B cell (primary cell): Measurements from ENCODE around the gene NT5DC4. TPM values are rescaled to one million over a fixed set of nuclear protein-coding genes. Genes with fewer than 3 reads are reported as not detected.

ENCODE experiments used
- ATAC-seq: fragments of 200-7000 bp; cut with Tn5 transposase; one replicate; pipeline ENCODE4 v1.10.0; 2021; ENCODE audit warnings: low read depth, mild to moderate bottlenecking, moderate number of reproducible peaks, moderate library complexity
- CTCF ChIA-PET: fragments of 350-600 bp; sonication (Branson Sonifier 250); formaldehyde crosslinking; loops from one replicate; lab custom pipeline; 2021; ENCODE audit warnings: antibody characterized with exemption, inconsistent platforms; lab: Charles Lee
- POLR2A ChIA-PET: fragments of 350-600 bp; sonication (Branson Sonifier 250); formaldehyde crosslinking; loops from one replicate; lab custom pipeline; 2021; ENCODE audit warnings: antibody characterized with exemption; lab: Charles Lee
- DNase-seq: peaks from one replicate; pipeline ENCODE4 v3.0.0; 2013
- H2AFZ ChIP-seq: 2 replicates; pipeline ENCODE4 v1.6.1; 2012; ENCODE audit warnings: mild to moderate bottlenecking, low read depth, low read length; ENCODE audit not compliant: insufficient read depth, poor library complexity, severe bottlenecking
- H3K27ac ChIP-seq, 2 donors: 1 replicate in 1 of 2; 2 replicates in 1 of 2; pipeline ENCODE4 v1.5.1; 2012 to 2013; ENCODE audit warnings: low read length in 2 of 2, mild to moderate bottlenecking in 2 of 2, moderate library complexity in 1 of 2
- H3K27me3 ChIP-seq, 4 experiments: fragments of 200-600 bp in 1 of 4; sonication (generic) in 1 of 4; replicated peaks in 1 of 4; 1 replicate in 2 of 4; 2 replicates in 2 of 4; pipeline versions ENCODE4 v1.6.1 to v1.7.0; 2013 to 2016; ENCODE audit warnings: low read length in 3 of 4, mild to moderate bottlenecking in 2 of 4, mixed read lengths in 1 of 4, moderate library complexity in 1 of 4; ENCODE audit not compliant: insufficient read depth in 4 of 4, control insufficient read depth in 3 of 4; ENCODE audit errors: control extremely low read depth in 1 of 4
- H3K36me3 ChIP-seq, 2 experiments: replicated peaks in 1 of 2; 1 replicate in 1 of 2; 2 replicates in 1 of 2; pipeline versions ENCODE4 v1.6.1 to v1.7.1; 2013; ENCODE audit warnings: low read length in 1 of 2; ENCODE audit not compliant: insufficient read depth in 2 of 2, control insufficient read depth in 1 of 2; ENCODE audit errors: control extremely low read depth in 1 of 2, extremely low read depth in 1 of 2
- H3K4me1 ChIP-seq, 2 donors: fragments of 200-600 bp in 1 of 2; sonication (generic) in 1 of 2; 1 replicate in 1 of 2; 2 replicates in 1 of 2; pipeline versions ENCODE4 v1.5.1 to v1.6.1; 2013 to 2017; ENCODE audit warnings: low read length in 2 of 2; ENCODE audit not compliant: control insufficient read depth in 2 of 2, insufficient read depth in 2 of 2
- H3K4me2 ChIP-seq: replicated peaks from 2 replicates; pipeline ENCODE3; 2012; ENCODE audit warnings: mild to moderate bottlenecking, low read depth, low read length; ENCODE audit not compliant: poor library complexity, severe bottlenecking
- H3K4me3 ChIP-seq, 5 experiments: fragments of 200-600 bp in 1 of 5; sonication (generic) in 1 of 5; 1 replicate in 3 of 5; 2 replicates in 2 of 5; pipeline versions ENCODE4 v1.5.1 to v1.7.0; 2011 to 2016; ENCODE audit warnings: low read length in 4 of 5, mild to moderate bottlenecking in 4 of 5, low read depth in 2 of 5, control low read depth in 1 of 5, moderate library complexity in 1 of 5; ENCODE audit not compliant: insufficient read depth in 1 of 5; ENCODE audit errors: control extremely low read depth in 1 of 5, extremely low read depth in 1 of 5
- H3K79me2 ChIP-seq: fragments of 200-600 bp; sonication (generic); one replicate; pipeline ENCODE4 v1.6.0; 2016; ENCODE audit warnings: low read length; ENCODE audit not compliant: control insufficient read depth, insufficient read depth
- H3K9ac ChIP-seq: fragments of 200-600 bp; sonication (generic); 2 replicates; pipeline ENCODE4 v1.6.1; 2017; ENCODE audit warnings: mild to moderate bottlenecking, low read length, moderate library complexity
- H3K9me3 ChIP-seq, 3 donors: one replicate each; pipeline versions ENCODE4 v1.6.1 to v1.7.1; 2013; ENCODE audit warnings: low read length in 2 of 3; ENCODE audit not compliant: control insufficient read depth in 2 of 3, insufficient read depth in 1 of 3; ENCODE audit errors: control extremely low read depth in 1 of 3
- H4K20me1 ChIP-seq: 2 replicates; pipeline ENCODE4 v1.6.0; 2012; ENCODE audit warnings: mild to moderate bottlenecking, low read length; ENCODE audit not compliant: insufficient read depth, control insufficient read depth, poor library complexity, severe bottlenecking
- H3K27ac Mint-ChIP-seq: one replicate; pipeline ENCODE4 v1.8.0; 2021; ENCODE audit warnings: mixed read lengths
- H3K27me3 Mint-ChIP-seq: one replicate; pipeline ENCODE4 v1.8.0; 2021; ENCODE audit warnings: mixed read lengths
- H3K4me1 Mint-ChIP-seq: one replicate; pipeline ENCODE4 v1.8.0; 2021; ENCODE audit warnings: mixed read lengths
- H3K4me3 Mint-ChIP-seq: one replicate; pipeline ENCODE4 v1.8.0; 2021; ENCODE audit warnings: mixed read lengths
- H3K9me3 Mint-ChIP-seq: one replicate; pipeline ENCODE4 v1.8.0; 2022; ENCODE audit warnings: mixed read lengths; ENCODE audit not compliant: insufficient read depth
- CTCF ChIP-seq: fragments of 200-600 bp; IDR thresholded peaks from one replicate; pipeline ENCODE4 v1.8.0; 2022; ENCODE audit warnings: antibody characterized with exemption, mild to moderate bottlenecking
- EZH2 ChIP-seq: IDR thresholded peaks from 2 replicates; pipeline ENCODE4 v1.6.1; 2012; ENCODE audit warnings: borderline replicate concordance, low read depth, mild to moderate bottlenecking, moderate library complexity, low read length; ENCODE audit not compliant: insufficient read depth, poor library complexity, severe bottlenecking
- WGBS: methylation state at CpG from one replicate; pipeline ENCODE4 v1.1.5; 2013; ENCODE audit warnings: missing lambda C conversion rate; ENCODE audit not compliant: insufficient coverage; 5-methylcytosine and 5-hydroxymethylcytosine counted together
- intact Hi-C: fragments of 100-400 bp; cut with micrococcal nuclease; formaldehyde crosslinking; loops from one replicate; pipeline ENCODE4 v1.10.0; 2022
- polyA plus RNA-seq: library from polyadenylated mRNA; depleted of rRNA; stranded (reverse); fragments of >200 nt; gene quantifications from 2 replicates; pipeline ENCODE4 v1.2.3, GENCODE V29; 2012
- total RNA-seq, 2 donors: library from RNA; stranded (reverse); fragments of 120-200 nt in 1 of 2; gene quantifications; 1 replicate in 1 of 2; 2 replicates in 1 of 2; pipeline versions ENCODE4 v1.2.3 to v1.2.4, GENCODE V29; 2013 to 2022

Gene NT5DC4
- total and polyA plus RNA-seq, 2 donors (not counting 1 experiment from before 2014, with no cell fraction given) = 2.0 TPM; not detected in 1

GRCh38 chr2:112756207-112756606, 35.4 kb downstream of the NT5DC4 start:
- no peak overlapping the region for H3K27ac ChIP-seq
- DNase-seq (no peak), ATAC-seq (no peak)
- Mint-ChIP-seq H3K4me3 (no peak overlapping the region), H3K4me1 (peaks cover 9% of the 10 kb centered on the region), H3K27me3 (no peaks in the 10 kb centered on the region), H3K27ac (no peak overlapping the region), H3K9me3 (no peaks in the 10 kb centered on the region)
- H3K36me3 ChIP-seq = no peaks in the 10 kb centered on the region
- H3K27me3 ChIP-seq = no peaks in the 10 kb centered on the region
- H3K79me2 ChIP-seq = no peaks in the 10 kb centered on the region
- no peak overlapping the region for H3K4me3 ChIP-seq
- peak overlapping the region; percentile 41 for H2AFZ ChIP-seq
- H4K20me1 ChIP-seq = no peaks in the 10 kb centered on the region
- peaks cover 0 to 8% of the 10 kb centered on the region in 2 donors for H3K4me1 ChIP-seq
- no peaks in the 10 kb centered on the region for H3K9me3 ChIP-seq
- intact Hi-C loops = no loop called here
- CTCF ChIA-PET = interaction anchor here (14.9 kb wide), 1 partner anchor 126 kb away, joined by 299 read pairs; no protein-coding TSS in a partner anchor
- TF ChIP-seq EZH2 = no peak
- no peak for TF ChIP-seq CTCF
- POLR2A ChIA-PET = no interaction called here
- H3K9ac ChIP-seq = no peak overlapping the region
- no peak overlapping the region for H3K4me2 ChIP-seq
- WGBS = no CpG with 5 or more reads among the region's 3 CpGs

- Histone ChIP-seq H3K27ac (no peak overlapping the region), H4K20me1 (no peaks in the 10 kb centered on the region), H3K4me1 (peaks cover 0 to 8% of the 10 kb centered on the region in 2 donors), H2AFZ (no peak overlapping the region), H3K4me2 (no peak overlapping the region), H3K79me2 (no peaks in the 10 kb centered on the region), H3K27me3 (no peaks in the 10 kb centered on the region), H3K9me3 (no peaks in the 10 kb centered on the region), H3K4me3 (no peak overlapping the region), H3K36me3 (no peaks in the 10 kb centered on the region), H3K9ac (no peak overlapping the region)
- Mint-ChIP-seq H3K4me3 (no peak overlapping the region), H3K4me1 (peaks cover 9% of the 10 kb centered on the region), H3K27ac (no peak overlapping the region), H3K9me3 (no peaks in the 10 kb centered on the region), H3K27me3 (no peaks in the 10 kb centered on the region)
- ChIA-PET POLR2A (no interaction called here), CTCF (no interaction called here)
- WGBS = no CpG with 5 or more reads among the region's 3 CpGs
- no peak for TF ChIP-seq EZH2
- TF ChIP-seq CTCF = no peak
- ATAC-seq (no peak), DNase-seq (no peak)
- intact Hi-C loops = no loop called here
Measured at GRCh38 chr2:112757265-112757664, 36.4 kb downstream of the NT5DC4 start.
